ENCODE results near the gene BUB1B.
A peak's percentile ranks its signal among the peaks of the same experiment; 100 is the strongest.
"Not testable (repeated sequence)": the region's sequence is repeated elsewhere in the genome, so short reads cannot be mapped to it uniquely, and the experiment has no call there.

The BUB1B gene

DNA sequence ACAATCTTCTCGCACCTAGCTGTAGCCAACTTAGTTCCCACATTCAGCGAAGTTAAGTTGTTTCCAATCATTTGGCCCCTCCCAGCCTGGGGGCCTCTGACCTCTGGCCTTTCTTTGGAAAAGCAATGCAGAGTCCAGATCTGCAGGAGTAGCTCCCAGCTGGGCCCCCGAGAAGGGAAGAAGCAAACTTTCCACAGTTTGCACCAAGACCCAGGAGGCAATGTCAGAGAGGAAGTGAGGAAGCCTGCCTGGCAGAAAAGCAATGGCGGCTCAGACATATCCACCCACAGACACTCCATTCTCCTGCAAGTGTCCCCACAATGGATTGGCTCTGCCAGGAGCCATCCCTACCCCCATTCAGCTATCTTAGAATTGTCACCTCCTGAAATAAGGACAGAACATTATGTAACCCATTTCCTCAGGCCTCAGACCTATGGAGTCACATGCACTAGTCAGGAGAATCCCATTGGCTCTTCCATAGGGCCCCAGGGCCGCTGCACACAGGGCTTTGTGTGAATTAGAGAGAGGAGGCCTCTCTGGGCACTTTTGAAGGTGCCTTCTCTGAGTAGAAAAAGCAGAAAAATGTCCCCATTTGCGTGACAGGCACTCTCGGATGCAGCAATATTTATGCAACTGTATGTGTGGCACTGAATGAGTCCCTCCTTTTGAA is 3.0 kb upstream of the BUB1B start:
- Histone ChIP-seq H3K4me3 (replicated peaks; ENCODE audit: insufficient read depth, low read length) (no peak overlapping the region), H3K27me3 (ENCODE audit: insufficient read depth, poor library complexity, severe bottlenecking) (no peaks in the 10 kb centered on the region), H3K27ac (replicated peaks) (peak overlapping the region; percentile 46)
- TF ChIP-seq GABPA (IDR thresholded peaks at IDR 0.05; ENCODE audit: low read depth) = no peak
- TF ChIP-seq REST (IDR thresholded peaks at IDR 0.05; ENCODE audit: insufficient replicate concordance, low read depth) = peak; percentile 40
- TF ChIP-seq, protein P1, sequence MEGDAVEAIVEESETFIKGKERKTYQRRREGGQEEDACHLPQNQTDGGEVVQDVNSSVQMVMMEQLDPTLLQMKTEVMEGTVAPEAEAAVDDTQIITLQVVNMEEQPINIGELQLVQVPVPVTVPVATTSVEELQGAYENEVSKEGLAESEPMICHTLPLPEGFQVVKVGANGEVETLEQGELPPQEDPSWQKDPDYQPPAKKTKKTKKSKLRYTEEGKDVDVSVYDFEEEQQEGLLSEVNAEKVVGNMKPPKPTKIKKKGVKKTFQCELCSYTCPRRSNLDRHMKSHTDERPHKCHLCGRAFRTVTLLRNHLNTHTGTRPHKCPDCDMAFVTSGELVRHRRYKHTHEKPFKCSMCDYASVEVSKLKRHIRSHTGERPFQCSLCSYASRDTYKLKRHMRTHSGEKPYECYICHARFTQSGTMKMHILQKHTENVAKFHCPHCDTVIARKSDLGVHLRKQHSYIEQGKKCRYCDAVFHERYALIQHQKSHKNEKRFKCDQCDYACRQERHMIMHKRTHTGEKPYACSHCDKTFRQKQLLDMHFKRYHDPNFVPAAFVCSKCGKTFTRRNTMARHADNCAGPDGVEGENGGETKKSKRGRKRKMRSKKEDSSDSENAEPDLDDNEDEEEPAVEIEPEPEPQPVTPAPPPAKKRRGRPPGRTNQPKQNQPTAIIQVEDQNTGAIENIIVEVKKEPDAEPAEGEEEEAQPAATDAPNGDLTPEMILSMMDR (IDR thresholded peaks at IDR 0.05; ENCODE audit: insufficient read depth, low read length) = no peak
- TF ChIP-seq POLR2AphosphoS5 (IDR thresholded peaks at IDR 0.05; ENCODE audit: low read depth) = no peak
- peak; percentile 93 for TF ChIP-seq SPI1 (IDR thresholded peaks at IDR 0.05; ENCODE audit: borderline replicate concordance, low read depth)
- peak in 1 of 2 experiments; percentile 45 for DNase-seq (ENCODE audit: low read depth in 1 of 2, low spot score in 1 of 2)

DNA sequence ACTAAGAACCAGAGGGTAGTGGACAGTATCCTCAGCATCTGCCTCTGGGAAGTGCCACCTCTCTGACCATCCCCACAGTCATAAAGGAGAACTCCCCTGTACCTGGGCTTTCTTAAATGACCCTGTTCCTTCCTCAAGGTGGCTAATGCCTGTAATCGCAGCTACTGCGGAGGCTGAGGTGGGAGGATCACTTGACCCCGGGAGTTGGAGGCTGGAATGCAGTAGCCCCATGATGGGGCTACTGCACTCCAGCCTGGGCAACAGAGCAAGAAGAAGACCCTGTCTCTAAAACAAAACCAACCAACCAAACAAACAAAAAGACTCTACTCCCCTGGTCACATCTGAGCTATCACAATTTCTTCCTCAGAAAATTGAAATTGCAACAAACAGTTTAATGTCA is 848 bp upstream of the BUB1B start:
- Histone ChIP-seq H3K4me3 (replicated peaks; ENCODE audit: insufficient read depth, low read length) (no peak overlapping the region), H3K27me3 (ENCODE audit: insufficient read depth, poor library complexity, severe bottlenecking) (no peaks in the 10 kb centered on the region), H3K27ac (replicated peaks) (no peak overlapping the region)
- no peak for DNase-seq (ENCODE audit: low read depth in 1 of 2, low spot score in 1 of 2)
- no peak for TF ChIP-seq POLR2AphosphoS5 (IDR thresholded peaks at IDR 0.05; ENCODE audit: low read depth)
- TF ChIP-seq SPI1 (IDR thresholded peaks at IDR 0.05; ENCODE audit: borderline replicate concordance, low read depth) = no peak

DNA sequence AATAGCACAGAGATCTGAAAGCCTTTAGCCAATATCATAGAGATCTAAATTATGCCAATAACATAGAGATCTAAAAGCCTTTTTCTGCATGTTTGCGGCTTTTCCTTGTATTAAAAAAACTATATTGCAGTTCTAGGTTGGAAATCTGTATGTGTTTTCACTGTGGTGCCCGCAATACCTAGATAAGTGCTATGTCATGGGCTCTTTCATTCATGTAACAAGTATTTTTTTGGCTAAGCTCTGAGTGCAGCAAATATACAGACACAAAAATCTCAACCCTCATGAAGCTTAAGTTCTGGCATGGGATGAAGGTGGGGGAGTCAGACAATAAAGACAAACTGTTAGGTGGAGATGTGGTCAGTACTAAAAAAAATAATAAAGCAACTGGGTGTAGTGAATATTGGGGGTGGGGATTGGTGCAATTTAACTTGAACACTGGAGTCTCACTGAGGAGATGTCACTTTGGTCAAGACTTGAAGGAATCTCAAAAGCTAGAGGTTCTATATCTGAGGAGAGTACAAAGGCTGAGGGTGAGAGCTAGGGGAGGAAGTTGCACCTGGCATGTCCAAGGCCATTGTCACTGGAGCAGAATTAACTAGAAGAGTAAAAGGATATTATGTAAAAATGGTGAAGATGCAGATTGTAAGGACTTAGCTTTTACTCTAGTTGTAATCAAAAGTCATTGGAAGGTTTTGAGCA is 973 bp downstream of the BUB1B start:
- TF ChIP-seq SPI1 (IDR thresholded peaks at IDR 0.05; ENCODE audit: borderline replicate concordance, low read depth) (peak; percentile 33; the same call in 1 of the 2 replicates), GABPA (IDR thresholded peaks at IDR 0.05; ENCODE audit: low read depth) (no peak)
- peak overlapping the region; percentile 88 for H3K27ac ChIP-seq (replicated peaks)
- peak overlapping the region; percentile 82 for H3K4me3 ChIP-seq (replicated peaks; ENCODE audit: insufficient read depth, low read length)
- DNase-seq (ENCODE audit: low read depth in 1 of 2, low spot score in 1 of 2) = no peak
- no peaks in the 10 kb centered on the region for H3K27me3 ChIP-seq (ENCODE audit: insufficient read depth, poor library complexity, severe bottlenecking)

DNA sequence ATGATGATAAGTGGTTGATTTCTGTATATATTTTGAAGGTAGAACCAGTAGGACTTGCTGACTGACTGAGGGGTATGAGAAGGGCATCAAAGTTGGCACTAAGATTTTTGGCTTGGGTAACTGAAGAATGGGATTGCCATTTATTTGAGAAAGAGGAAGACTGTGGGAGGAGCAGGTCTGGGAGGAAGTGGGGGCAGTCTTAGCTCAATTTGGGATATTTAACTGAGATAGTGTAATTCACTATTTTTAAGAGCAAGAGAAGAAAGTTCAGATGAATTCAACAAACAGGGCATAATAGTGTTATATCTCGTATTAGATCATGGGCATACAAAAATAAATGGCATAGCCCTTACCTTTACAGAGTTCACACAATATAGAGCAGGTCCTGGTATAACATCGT is 1.7 kb downstream of the BUB1B start:
- H3K27ac ChIP-seq (replicated peaks) = no peak overlapping the region; the same call in 1 of the 2 replicates
- H3K27me3 ChIP-seq (ENCODE audit: insufficient read depth, poor library complexity, severe bottlenecking) = no peaks in the 10 kb centered on the region
- no peak for DNase-seq (ENCODE audit: low read depth in 1 of 2, low spot score in 1 of 2)
- peak overlapping the region; percentile 82 for H3K4me3 ChIP-seq (replicated peaks; ENCODE audit: insufficient read depth, low read length)
- no peak for TF ChIP-seq GABPA (IDR thresholded peaks at IDR 0.05; ENCODE audit: low read depth)
- TF ChIP-seq SPI1 (IDR thresholded peaks at IDR 0.05; ENCODE audit: borderline replicate concordance, low read depth) = peak; percentile 92

GRCh38 chr15:40163657-40164416 is 3.0 kb downstream of the BUB1B start:
- no peak for DNase-seq (ENCODE audit: low read depth in 1 of 2, low spot score in 1 of 2)
- no peaks in the 10 kb centered on the region for H3K27me3 ChIP-seq (ENCODE audit: insufficient read depth, poor library complexity, severe bottlenecking)
- no peak overlapping the region for H3K27ac ChIP-seq (replicated peaks)
- H3K4me3 ChIP-seq (replicated peaks; ENCODE audit: insufficient read depth, low read length) = no peak overlapping the region
- TF ChIP-seq, protein P1 (IDR thresholded peaks at IDR 0.05; ENCODE audit: insufficient read depth, low read length) = no peak
- TF ChIP-seq SPI1 (IDR thresholded peaks at IDR 0.05; ENCODE audit: borderline replicate concordance, low read depth) (no peak), GABPA (IDR thresholded peaks at IDR 0.05; ENCODE audit: low read depth) (no peak), REST (IDR thresholded peaks at IDR 0.05; ENCODE audit: insufficient replicate concordance, low read depth) (no peak), POLR2AphosphoS5 (IDR thresholded peaks at IDR 0.05; ENCODE audit: low read depth) (no peak)

DNA sequence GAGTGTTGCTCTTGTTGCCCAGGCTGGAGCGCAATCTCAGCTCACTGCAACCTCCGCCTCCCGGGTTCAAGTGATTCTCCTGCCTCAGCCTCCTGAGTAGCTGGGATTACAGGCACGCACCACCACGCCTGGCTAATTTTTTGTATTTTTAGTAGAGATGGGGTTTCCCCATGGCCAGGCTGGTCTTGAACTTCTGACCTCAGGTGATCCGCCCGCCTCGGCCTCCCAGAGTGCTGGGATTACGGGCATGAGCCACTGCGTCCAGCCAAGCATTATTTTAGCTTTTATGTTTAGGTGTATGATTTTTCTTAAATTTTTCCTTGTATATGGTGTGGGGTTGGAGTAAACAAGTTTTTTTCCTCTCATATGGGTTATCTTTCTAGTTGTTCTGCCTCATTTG is 6.5 kb downstream of the BUB1B start:
- not testable (repeated sequence) for H3K4me3 ChIP-seq (replicated peaks; ENCODE audit: insufficient read depth, low read length); H3K27me3 ChIP-seq (ENCODE audit: insufficient read depth, poor library complexity, severe bottlenecking); DNase-seq (ENCODE audit: low read depth in 1 of 2, low spot score in 1 of 2); H3K27ac ChIP-seq (replicated peaks)
